ENCODE results near the gene UBE2O.

The UBE2O gene

GRCh38 chr17:76471498-76472257 lies 18.7 kb upstream of the UBE2O start:
- peaks cover 6 to 10% of the 10 kb centered on the region in 2 experiments for H3K36me3 ChIP-seq (ENCODE audit: control insufficient read depth in 1 of 2, insufficient read depth in 2 of 2, low read length in 2 of 2)
- H3K79me1 ChIP-seq (ENCODE audit: low read length), result no peaks in the 10 kb centered on the region
- H2BK5ac ChIP-seq (ENCODE audit: low read depth, low read length, poor library complexity), result no peak overlapping the region
- H3K9ac ChIP-seq (ENCODE audit: low read length), result no peak overlapping the region
- H3K23ac ChIP-seq (ENCODE audit: low read length), result no peak overlapping the region
- no peak overlapping the region for H3K27ac ChIP-seq (ENCODE audit: low read depth, low read length)
- no peak overlapping the region for H2BK12ac ChIP-seq (ENCODE audit: low read length)
- H4K91ac ChIP-seq (ENCODE audit: low read depth, low read length), result no peak overlapping the region
- H4K12ac ChIP-seq (ENCODE audit: low read depth, low read length), result no peak overlapping the region
- no peak for DNase-seq
- H3K79me2 ChIP-seq (ENCODE audit: control insufficient read depth, insufficient read depth, low read length, poor library complexity), result no peaks in the 10 kb centered on the region
- no peak overlapping the region for H2AK5ac ChIP-seq (ENCODE audit: low read length)
- no peak overlapping the region for H3K14ac ChIP-seq (ENCODE audit: low read length)
- no peak overlapping the region for H3K4me2 ChIP-seq (ENCODE audit: low read length)
- H3K4me3 ChIP-seq (ENCODE audit: low read depth, low read length), result no peak overlapping the region
- no peaks in the 10 kb centered on the region for H3K27me3 ChIP-seq (ENCODE audit: insufficient read depth, low read length)
- H4K8ac ChIP-seq (ENCODE audit: low read depth, low read length), result no peak overlapping the region
- H3K4ac ChIP-seq (ENCODE audit: low read depth, low read length), result no peak overlapping the region
- no peaks in the 10 kb centered on the region for H3K4me1 ChIP-seq (ENCODE audit: control insufficient read depth in 1 of 2, insufficient read depth in 2 of 2, low read length in 2 of 2)
- no CpG with 5 or more reads among the region's 35 CpGs for WGBS (ENCODE audit: extremely low coverage, insufficient coverage, insufficient read length)
- no peaks in the 10 kb centered on the region for H3K9me3 ChIP-seq (ENCODE audit: insufficient read depth, low read depth, low read length)
- H3K18ac ChIP-seq (ENCODE audit: low read length), result no peak overlapping the region
- H2AFZ ChIP-seq (ENCODE audit: insufficient read depth, low read length, poor library complexity), result no peak overlapping the region
- H2BK120ac ChIP-seq (ENCODE audit: insufficient read depth, low read length, poor library complexity), result no peak overlapping the region

- H3K9me3 ChIP-seq (ENCODE audit: insufficient read depth, low read depth, low read length), result no peaks in the 10 kb centered on the region
These were observed 17.2 kb upstream of the UBE2O start for GRCh38 chr17:76469991-76470739.

GRCh38 chr17:76469076-76469990 lies 16.4 kb upstream of the UBE2O start:
- Histone ChIP-seq H3K79me1 (ENCODE audit: low read length) (no peaks in the 10 kb centered on the region), H2AK5ac (ENCODE audit: low read length) (no peak overlapping the region)
- WGBS (ENCODE audit: extremely low coverage, insufficient coverage, insufficient read length), result no CpG with 5 or more reads among the region's 38 CpGs

More at GRCh38 chr17:76469991-76470739, 17.2 kb upstream of the UBE2O start:
- Histone ChIP-seq H2AFZ (ENCODE audit: insufficient read depth, low read length, poor library complexity) (no peak overlapping the region), H4K12ac (ENCODE audit: low read depth, low read length) (no peak overlapping the region), H3K79me2 (ENCODE audit: control insufficient read depth, insufficient read depth, low read length, poor library complexity) (no peaks in the 10 kb centered on the region), H3K27me3 (ENCODE audit: insufficient read depth, low read length) (no peaks in the 10 kb centered on the region), H3K4me1 (ENCODE audit: control insufficient read depth in 1 of 2, insufficient read depth in 2 of 2, low read length in 2 of 2) (no peaks in the 10 kb centered on the region), H3K79me1 (ENCODE audit: low read length) (no peaks in the 10 kb centered on the region), H4K8ac (ENCODE audit: low read depth, low read length) (no peak overlapping the region), H3K23ac (ENCODE audit: low read length) (no peak overlapping the region), H3K4me3 (ENCODE audit: low read depth, low read length) (no peak overlapping the region), H3K4me2 (ENCODE audit: low read length) (no peak overlapping the region), H3K9ac (ENCODE audit: low read length) (no peak overlapping the region), H3K27ac (ENCODE audit: low read depth, low read length) (no peak overlapping the region), H2BK120ac (ENCODE audit: insufficient read depth, low read length, poor library complexity) (no peak overlapping the region), H4K91ac (ENCODE audit: low read depth, low read length) (no peak overlapping the region), H3K14ac (ENCODE audit: low read length) (no peak overlapping the region), H3K4ac (ENCODE audit: low read depth, low read length) (no peak overlapping the region), H3K36me3 (ENCODE audit: control insufficient read depth in 1 of 2, insufficient read depth in 2 of 2, low read length in 2 of 2) (peaks cover 6 to 10% of the 10 kb centered on the region in 2 experiments), H2BK12ac (ENCODE audit: low read length) (no peak overlapping the region), H2AK5ac (ENCODE audit: low read length) (no peak overlapping the region), H3K18ac (ENCODE audit: low read length) (no peak overlapping the region), H2BK5ac (ENCODE audit: low read depth, low read length, poor library complexity) (no peak overlapping the region)
- no CpG with 5 or more reads among the region's 13 CpGs for WGBS (ENCODE audit: extremely low coverage, insufficient coverage, insufficient read length)
- DNase-seq, result no peak

DNA sequence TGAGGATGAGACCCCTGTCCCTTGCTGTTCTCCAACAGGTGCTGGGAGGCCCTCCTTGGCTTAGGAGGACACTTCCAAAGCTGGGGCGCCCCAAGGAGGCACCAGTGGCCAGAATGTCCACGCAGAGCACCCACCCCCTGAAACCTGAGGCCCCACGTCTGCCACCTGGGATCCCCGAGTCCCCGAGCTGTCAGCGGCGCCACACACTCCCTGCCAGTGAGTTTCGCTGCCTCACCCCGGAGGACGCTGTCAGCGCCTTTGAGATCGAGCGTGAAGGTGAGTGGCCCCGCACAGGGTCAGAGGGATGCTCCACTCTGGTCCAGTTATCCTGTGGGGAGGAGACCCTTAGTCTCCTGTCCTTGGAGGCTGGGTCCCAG lies 15.7 kb upstream of the UBE2O start:
- WGBS (ENCODE audit: extremely low coverage, insufficient coverage, insufficient read length), result no CpG with 5 or more reads among the region's 14 CpGs
- no peak overlapping the region for H3K4ac ChIP-seq (ENCODE audit: low read depth, low read length)

More at GRCh38 chr17:76469076-76469990, 16.4 kb upstream of the UBE2O start:
- Histone ChIP-seq H3K4me3 (ENCODE audit: low read depth, low read length) (no peak overlapping the region), H4K12ac (ENCODE audit: low read depth, low read length) (no peak overlapping the region), H3K36me3 (ENCODE audit: control insufficient read depth in 1 of 2, insufficient read depth in 2 of 2, low read length in 2 of 2) (peaks cover 6 to 10% of the 10 kb centered on the region in 2 experiments), H3K4me2 (ENCODE audit: low read length) (no peak overlapping the region), H3K18ac (ENCODE audit: low read length) (no peak overlapping the region), H3K14ac (ENCODE audit: low read length) (no peak overlapping the region), H2BK12ac (ENCODE audit: low read length) (no peak overlapping the region), H3K27me3 (ENCODE audit: insufficient read depth, low read length) (no peaks in the 10 kb centered on the region), H4K8ac (ENCODE audit: low read depth, low read length) (no peak overlapping the region), H2BK120ac (ENCODE audit: insufficient read depth, low read length, poor library complexity) (no peak overlapping the region), H3K79me2 (ENCODE audit: control insufficient read depth, insufficient read depth, low read length, poor library complexity) (no peaks in the 10 kb centered on the region), H2BK5ac (ENCODE audit: low read depth, low read length, poor library complexity) (no peak overlapping the region), H4K91ac (ENCODE audit: low read depth, low read length) (no peak overlapping the region), H3K9me3 (ENCODE audit: insufficient read depth, low read depth, low read length) (no peaks in the 10 kb centered on the region), H3K9ac (ENCODE audit: low read length) (no peak overlapping the region), H2AFZ (ENCODE audit: insufficient read depth, low read length, poor library complexity) (no peak overlapping the region), H3K4me1 (ENCODE audit: control insufficient read depth in 1 of 2, insufficient read depth in 2 of 2, low read length in 2 of 2) (no peaks in the 10 kb centered on the region), H3K27ac (ENCODE audit: low read depth, low read length) (no peak overlapping the region), H3K4ac (ENCODE audit: low read depth, low read length) (no peak overlapping the region), H3K23ac (ENCODE audit: low read length) (no peak overlapping the region)
- DNase-seq, result no peak

More for the DNA sequence above, 15.7 kb upstream of the UBE2O start:
- Histone ChIP-seq H4K12ac (ENCODE audit: low read depth, low read length) (no peak overlapping the region), H3K18ac (ENCODE audit: low read length) (no peak overlapping the region), H4K91ac (ENCODE audit: low read depth, low read length) (no peak overlapping the region), H3K9me3 (ENCODE audit: insufficient read depth, low read depth, low read length) (no peaks in the 10 kb centered on the region), H3K27ac (ENCODE audit: low read depth, low read length) (no peak overlapping the region), H4K8ac (ENCODE audit: low read depth, low read length) (no peak overlapping the region), H2BK120ac (ENCODE audit: insufficient read depth, low read length, poor library complexity) (no peak overlapping the region), H2AFZ (ENCODE audit: insufficient read depth, low read length, poor library complexity) (no peak overlapping the region), H3K79me2 (ENCODE audit: control insufficient read depth, insufficient read depth, low read length, poor library complexity) (no peaks in the 10 kb centered on the region), H3K79me1 (ENCODE audit: low read length) (no peaks in the 10 kb centered on the region), H3K4me2 (ENCODE audit: low read length) (no peak overlapping the region), H3K36me3 (ENCODE audit: control insufficient read depth in 1 of 2, insufficient read depth in 2 of 2, low read length in 2 of 2) (peaks cover 6 to 10% of the 10 kb centered on the region in 2 experiments), H2BK12ac (ENCODE audit: low read length) (no peak overlapping the region), H3K4me1 (ENCODE audit: control insufficient read depth in 1 of 2, insufficient read depth in 2 of 2, low read length in 2 of 2) (no peaks in the 10 kb centered on the region), H3K4me3 (ENCODE audit: low read depth, low read length) (no peak overlapping the region), H3K14ac (ENCODE audit: low read length) (no peak overlapping the region), H3K23ac (ENCODE audit: low read length) (no peak overlapping the region), H2AK5ac (ENCODE audit: low read length) (no peak overlapping the region), H2BK5ac (ENCODE audit: low read depth, low read length, poor library complexity) (no peak overlapping the region), H3K9ac (ENCODE audit: low read length) (no peak overlapping the region), H3K27me3 (ENCODE audit: insufficient read depth, low read length) (no peaks in the 10 kb centered on the region)
- no peak for DNase-seq
